ENCODE measurements around the gene CABYR.

DNA sequence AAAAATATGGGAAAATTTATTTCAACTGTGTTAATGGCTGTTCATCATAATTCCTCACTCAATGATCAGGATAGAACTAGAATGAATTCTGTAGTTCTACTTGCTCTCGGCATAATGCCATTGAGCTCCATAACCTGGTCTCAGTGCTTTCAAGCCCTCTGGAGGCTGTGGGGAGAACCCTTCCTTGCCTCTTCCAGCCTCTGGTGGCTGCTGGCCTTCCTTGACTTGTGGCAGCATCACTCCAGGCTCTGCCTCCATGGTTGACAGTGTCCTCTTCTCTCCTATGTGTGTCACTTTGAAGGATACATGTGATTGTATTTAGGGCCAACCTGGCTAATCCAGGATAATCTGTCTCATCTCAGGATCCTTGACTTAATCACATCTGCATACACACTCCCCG lies 26.9 kb upstream of the CABYR start:
- TF ChIP-seq, protein P1, sequence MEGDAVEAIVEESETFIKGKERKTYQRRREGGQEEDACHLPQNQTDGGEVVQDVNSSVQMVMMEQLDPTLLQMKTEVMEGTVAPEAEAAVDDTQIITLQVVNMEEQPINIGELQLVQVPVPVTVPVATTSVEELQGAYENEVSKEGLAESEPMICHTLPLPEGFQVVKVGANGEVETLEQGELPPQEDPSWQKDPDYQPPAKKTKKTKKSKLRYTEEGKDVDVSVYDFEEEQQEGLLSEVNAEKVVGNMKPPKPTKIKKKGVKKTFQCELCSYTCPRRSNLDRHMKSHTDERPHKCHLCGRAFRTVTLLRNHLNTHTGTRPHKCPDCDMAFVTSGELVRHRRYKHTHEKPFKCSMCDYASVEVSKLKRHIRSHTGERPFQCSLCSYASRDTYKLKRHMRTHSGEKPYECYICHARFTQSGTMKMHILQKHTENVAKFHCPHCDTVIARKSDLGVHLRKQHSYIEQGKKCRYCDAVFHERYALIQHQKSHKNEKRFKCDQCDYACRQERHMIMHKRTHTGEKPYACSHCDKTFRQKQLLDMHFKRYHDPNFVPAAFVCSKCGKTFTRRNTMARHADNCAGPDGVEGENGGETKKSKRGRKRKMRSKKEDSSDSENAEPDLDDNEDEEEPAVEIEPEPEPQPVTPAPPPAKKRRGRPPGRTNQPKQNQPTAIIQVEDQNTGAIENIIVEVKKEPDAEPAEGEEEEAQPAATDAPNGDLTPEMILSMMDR (IDR thresholded peaks at IDR 0.05): no peak
- TF ChIP-seq ZFX (IDR thresholded peaks at IDR 0.05; ENCODE audit: borderline replicate concordance): no peak

All from 22Rv1 (cell line).